GM12874 (cell line): ENCODE measurements around the gene CCNQ.

Experiments
- CTCF ChIP-seq: IDR thresholded peaks from 2 replicates; pipeline ENCODE4 v1.5.1; 2011; ENCODE audit warnings: low read depth, mild to moderate bottlenecking, control low read depth, low read length, moderate library complexity; ENCODE audit not compliant: insufficient read depth

The CCNQ gene

GRCh38 chrX:153578200-153578835 is 20.6 kb downstream of the CCNQ start:
- no peak for TF ChIP-seq CTCF

GRCh38 chrX:153576961-153577360 is 22.0 kb downstream of the CCNQ start:
- TF ChIP-seq CTCF, result no peak

- TF ChIP-seq CTCF, result no peak
Measured at GRCh38 chrX:153576239-153576870, 22.6 kb downstream of the CCNQ start.

- no peak for TF ChIP-seq CTCF
Measured at GRCh38 chrX:153573984-153574383, 25.0 kb downstream of the CCNQ start.

- no peak for TF ChIP-seq CTCF
Measured at GRCh38 chrX:153572601-153573000, 26.3 kb downstream of the CCNQ start.

GRCh38 chrX:153571534-153571908 is 27.4 kb downstream of the CCNQ start:
- TF ChIP-seq CTCF, result no peak

GRCh38 chrX:153569475-153569874 is 29.5 kb downstream of the CCNQ start:
- no peak for TF ChIP-seq CTCF
